ENCODE measurements around the gene TEAD1. TPM values are rescaled to one million over a fixed set of nuclear protein-coding genes. Genes with fewer than 3 reads are reported as not detected.
A peak's percentile ranks its signal among the peaks of the same experiment; 100 is the strongest.

The TEAD1 gene
- total RNA-seq, 1 experiment from 2014 or later, result 58.0 TPM

GRCh38 chr11:12686246-12687060 is 12.2 kb downstream of the TEAD1 start:
- no peaks in the 10 kb centered on the region for H3K36me3 ChIP-seq (replicated peaks; ENCODE audit: control insufficient read depth, insufficient read depth, low read length)
- DNase-seq, result no peak
- H3K4me3 ChIP-seq (ENCODE audit: insufficient read depth, low read depth, low read length), result no peak overlapping the region
- no peaks in the 10 kb centered on the region; the same call in 1 of the 2 replicates for H3K27me3 ChIP-seq (ENCODE audit: control insufficient read depth, insufficient read depth, low read length)

GRCh38 chr11:12687216-12687623 is 13.0 kb downstream of the TEAD1 start:
- H3K27me3 ChIP-seq (ENCODE audit: control insufficient read depth, insufficient read depth, low read length), result no peaks in the 10 kb centered on the region; the same call in 1 of the 2 replicates
- no peak for DNase-seq
- no peak overlapping the region for H3K4me3 ChIP-seq (ENCODE audit: insufficient read depth, low read depth, low read length)
- H3K36me3 ChIP-seq (replicated peaks; ENCODE audit: control insufficient read depth, insufficient read depth, low read length), result no peaks in the 10 kb centered on the region

GRCh38 chr11:12687740-12688139 is 13.5 kb downstream of the TEAD1 start:
- H3K4me3 ChIP-seq (ENCODE audit: insufficient read depth, low read depth, low read length), result no peak overlapping the region
- H3K27me3 ChIP-seq (ENCODE audit: control insufficient read depth, insufficient read depth, low read length), result no peaks in the 10 kb centered on the region; the same call in 1 of the 2 replicates
- no peaks in the 10 kb centered on the region for H3K36me3 ChIP-seq (replicated peaks; ENCODE audit: control insufficient read depth, insufficient read depth, low read length)
- DNase-seq, result peak; percentile 56

GRCh38 chr11:12689029-12689755 is 15.0 kb downstream of the TEAD1 start:
- DNase-seq, result no peak

GRCh38 chr11:12690663-12691062 is 16.4 kb downstream of the TEAD1 start:
- DNase-seq, result no peak

More at GRCh38 chr11:12689029-12689755, 15.0 kb downstream of the TEAD1 start:
- H3K27me3 ChIP-seq (ENCODE audit: control insufficient read depth, insufficient read depth, low read length), result no peaks in the 10 kb centered on the region; the same call in 1 of the 2 replicates
- H3K36me3 ChIP-seq (replicated peaks; ENCODE audit: control insufficient read depth, insufficient read depth, low read length), result no peaks in the 10 kb centered on the region
- no peak overlapping the region for H3K4me3 ChIP-seq (ENCODE audit: insufficient read depth, low read depth, low read length)

GRCh38 chr11:12691473-12691872 is 17.3 kb downstream of the TEAD1 start:
- Histone ChIP-seq H3K4me3 (ENCODE audit: insufficient read depth, low read depth, low read length) (no peak overlapping the region), H3K27me3 (ENCODE audit: control insufficient read depth, insufficient read depth, low read length) (no peaks in the 10 kb centered on the region; the same call in 1 of the 2 replicates), H3K36me3 (replicated peaks; ENCODE audit: control insufficient read depth, insufficient read depth, low read length) (no peaks in the 10 kb centered on the region)
- DNase-seq, result no peak

More at GRCh38 chr11:12690663-12691062, 16.4 kb downstream of the TEAD1 start:
- H3K4me3 ChIP-seq (ENCODE audit: insufficient read depth, low read depth, low read length), result no peak overlapping the region
- H3K36me3 ChIP-seq (replicated peaks; ENCODE audit: control insufficient read depth, insufficient read depth, low read length), result no peaks in the 10 kb centered on the region
- H3K27me3 ChIP-seq (ENCODE audit: control insufficient read depth, insufficient read depth, low read length), result no peaks in the 10 kb centered on the region; the same call in 1 of the 2 replicates

- no peak for DNase-seq
- Histone ChIP-seq H3K36me3 (replicated peaks; ENCODE audit: control insufficient read depth, insufficient read depth, low read length) (no peaks in the 10 kb centered on the region), H3K4me3 (ENCODE audit: insufficient read depth, low read depth, low read length) (no peak overlapping the region), H3K27me3 (ENCODE audit: control insufficient read depth, insufficient read depth, low read length) (no peaks in the 10 kb centered on the region; the same call in 1 of the 2 replicates)
These were observed 18.2 kb downstream of the TEAD1 start for GRCh38 chr11:12692229-12693075.

- Histone ChIP-seq H3K36me3 (replicated peaks; ENCODE audit: control insufficient read depth, insufficient read depth, low read length) (no peaks in the 10 kb centered on the region), H3K27me3 (ENCODE audit: control insufficient read depth, insufficient read depth, low read length) (no peaks in the 10 kb centered on the region; the same call in 1 of the 2 replicates), H3K4me3 (ENCODE audit: insufficient read depth, low read depth, low read length) (no peak overlapping the region)
- DNase-seq, result no peak
These were observed 18.9 kb downstream of the TEAD1 start for GRCh38 chr11:12693094-12693478.

GRCh38 chr11:12693479-12694182 is 19.4 kb downstream of the TEAD1 start:
- H3K27me3 ChIP-seq (ENCODE audit: control insufficient read depth, insufficient read depth, low read length), result no peaks in the 10 kb centered on the region
- H3K4me3 ChIP-seq (ENCODE audit: insufficient read depth, low read depth, low read length), result no peak overlapping the region
- DNase-seq, result no peak
- no peaks in the 10 kb centered on the region for H3K36me3 ChIP-seq (replicated peaks; ENCODE audit: control insufficient read depth, insufficient read depth, low read length)

GRCh38 chr11:12694183-12694531 is 19.9 kb downstream of the TEAD1 start:
- Histone ChIP-seq H3K36me3 (replicated peaks; ENCODE audit: control insufficient read depth, insufficient read depth, low read length) (no peaks in the 10 kb centered on the region), H3K27me3 (ENCODE audit: control insufficient read depth, insufficient read depth, low read length) (no peaks in the 10 kb centered on the region), H3K4me3 (ENCODE audit: insufficient read depth, low read depth, low read length) (no peak overlapping the region)
- DNase-seq, result no peak

GRCh38 chr11:12695221-12695794 is 21.1 kb downstream of the TEAD1 start:
- H3K27me3 ChIP-seq (ENCODE audit: control insufficient read depth, insufficient read depth, low read length), result no peaks in the 10 kb centered on the region
- H3K36me3 ChIP-seq (replicated peaks; ENCODE audit: control insufficient read depth, insufficient read depth, low read length), result no peaks in the 10 kb centered on the region
- no peak overlapping the region for H3K4me3 ChIP-seq (ENCODE audit: insufficient read depth, low read depth, low read length)
- no peak for DNase-seq

- Histone ChIP-seq H3K4me3 (ENCODE audit: insufficient read depth, low read depth, low read length) (no peak overlapping the region), H3K36me3 (replicated peaks; ENCODE audit: control insufficient read depth, insufficient read depth, low read length) (no peaks in the 10 kb centered on the region), H3K27me3 (ENCODE audit: control insufficient read depth, insufficient read depth, low read length) (no peaks in the 10 kb centered on the region)
- no peak for DNase-seq
These were observed 21.7 kb downstream of the TEAD1 start for GRCh38 chr11:12695873-12696272.

- H3K27me3 ChIP-seq (ENCODE audit: control insufficient read depth, insufficient read depth, low read length), result no peaks in the 10 kb centered on the region
- no peak for DNase-seq
- H3K36me3 ChIP-seq (replicated peaks; ENCODE audit: control insufficient read depth, insufficient read depth, low read length), result no peaks in the 10 kb centered on the region
- H3K4me3 ChIP-seq (ENCODE audit: insufficient read depth, low read depth, low read length), result no peak overlapping the region
These were observed 22.8 kb downstream of the TEAD1 start for GRCh38 chr11:12696911-12697581.

Measured in H7 (cell line).